Measurements from ENCODE around the gene RAPGEF3.

Gene RAPGEF3

DNA sequence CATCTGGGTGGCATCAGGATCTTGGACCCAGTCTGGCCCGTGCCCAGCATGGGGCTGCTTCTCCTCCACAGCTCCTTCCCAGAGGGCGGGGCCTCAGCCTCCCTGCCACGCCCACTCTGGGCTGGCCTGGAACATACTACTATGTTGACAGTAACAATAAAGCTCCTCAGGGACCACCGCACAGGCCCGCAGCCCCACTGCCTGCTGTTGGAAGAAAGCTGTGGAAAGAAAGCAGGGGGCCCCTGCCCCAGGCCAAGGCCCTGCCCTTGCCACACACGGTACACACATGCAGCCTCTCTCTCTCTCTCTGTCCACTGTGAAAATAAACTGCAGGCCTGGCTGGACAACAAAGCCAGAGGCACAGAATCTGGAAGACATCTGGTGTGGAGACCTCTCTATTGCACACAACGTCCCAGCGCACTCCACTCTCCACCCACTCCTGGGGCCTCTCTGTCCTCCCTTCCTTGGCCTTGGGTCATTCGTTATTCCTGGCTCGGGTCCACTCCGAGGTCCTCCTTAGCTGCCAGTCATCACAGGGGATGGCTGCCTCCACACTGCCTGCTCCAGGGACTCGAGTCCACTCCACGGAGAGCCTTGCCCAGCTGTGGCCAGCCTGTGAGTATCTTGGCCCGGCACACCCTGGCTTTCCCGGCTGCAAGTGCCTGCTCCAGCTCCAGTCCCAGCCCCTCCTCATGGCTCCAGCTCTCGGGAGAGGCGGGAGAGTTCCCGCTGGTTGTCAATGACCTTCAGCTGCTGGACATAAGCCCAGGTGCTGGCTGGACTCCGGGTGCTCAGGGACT lies 21.6 kb downstream of the RAPGEF3 start:
- Mint-ChIP-seq H3K36me3 (ENCODE audit: insufficient read depth) (peaks cover 3% of the 10 kb centered on the region), H3K4me3 (no peak overlapping the region), H3K27ac (ENCODE audit: low read depth) (no peak overlapping the region), H3K27me3 (no peaks in the 10 kb centered on the region), H3K9me3 (no peaks in the 10 kb centered on the region), H3K4me1 (peaks cover 30% of the 10 kb centered on the region)
- no peak for ATAC-seq (replicated peaks; ENCODE audit: extremely low read depth, poor library complexity, severe bottlenecking)
- no peak for DNase-seq (ENCODE audit: low spot score in 2 of 2)

- Mint-ChIP-seq H3K4me1 (peaks cover 26% of the 10 kb centered on the region), H3K27me3 (no peaks in the 10 kb centered on the region), H3K27ac (ENCODE audit: low read depth) (no peak overlapping the region), H3K9me3 (no peaks in the 10 kb centered on the region), H3K36me3 (ENCODE audit: insufficient read depth) (peaks cover under 1% of the 10 kb centered on the region), H3K4me3 (no peak overlapping the region)
- DNase-seq (ENCODE audit: low spot score in 2 of 2) (no peak), ATAC-seq (replicated peaks; ENCODE audit: extremely low read depth, poor library complexity, severe bottlenecking) (no peak)
Measured at GRCh38 chr12:47736216-47736615, 22.5 kb downstream of the RAPGEF3 start.

GRCh38 chr12:47735649-47736048 lies 23.0 kb downstream of the RAPGEF3 start:
- ATAC-seq (replicated peaks; ENCODE audit: extremely low read depth, poor library complexity, severe bottlenecking) (no peak), DNase-seq (ENCODE audit: low spot score in 2 of 2) (no peak)
- Mint-ChIP-seq H3K4me1 (peaks cover 20% of the 10 kb centered on the region), H3K27ac (ENCODE audit: low read depth) (no peak overlapping the region), H3K4me3 (no peak overlapping the region), H3K36me3 (ENCODE audit: insufficient read depth) (no peaks in the 10 kb centered on the region), H3K27me3 (no peaks in the 10 kb centered on the region), H3K9me3 (no peaks in the 10 kb centered on the region)

- no peak overlapping the region for H3K4me3 Mint-ChIP-seq
- no peaks in the 10 kb centered on the region for H3K36me3 Mint-ChIP-seq (ENCODE audit: insufficient read depth)
- ATAC-seq (replicated peaks; ENCODE audit: extremely low read depth, poor library complexity, severe bottlenecking) (no peak), DNase-seq (ENCODE audit: low spot score in 2 of 2) (no peak)
- no peaks in the 10 kb centered on the region for H3K27me3 Mint-ChIP-seq
- H3K27ac Mint-ChIP-seq (ENCODE audit: low read depth): no peak overlapping the region
- peaks cover 13% of the 10 kb centered on the region for H3K4me1 Mint-ChIP-seq
- H3K9me3 Mint-ChIP-seq: no peaks in the 10 kb centered on the region
Measured at GRCh38 chr12:47734725-47735480, 23.8 kb downstream of the RAPGEF3 start.

DNA sequence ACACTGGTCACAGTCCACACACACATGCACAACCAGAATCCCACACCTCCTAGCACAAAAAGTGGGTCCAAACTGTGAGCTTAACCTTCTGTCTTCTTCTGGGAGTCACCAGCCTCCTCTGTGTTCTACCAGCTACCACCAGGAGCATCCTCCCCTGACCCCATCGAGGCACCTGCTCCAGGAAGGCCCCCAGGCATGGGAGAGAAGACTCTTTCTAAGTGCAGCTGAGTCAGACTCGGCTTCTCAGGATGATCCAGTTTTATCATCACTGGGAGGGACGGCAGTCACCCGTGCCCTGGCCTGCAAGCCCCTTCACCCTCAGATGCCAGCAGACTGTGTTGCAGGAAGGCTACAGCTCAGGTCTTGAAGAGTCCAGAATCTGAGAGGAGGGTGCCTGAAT lies 25.5 kb downstream of the RAPGEF3 start:
- Mint-ChIP-seq H3K27ac (ENCODE audit: low read depth) (no peak overlapping the region), H3K4me3 (no peak overlapping the region), H3K36me3 (ENCODE audit: insufficient read depth) (no peaks in the 10 kb centered on the region), H3K4me1 (peaks cover 6% of the 10 kb centered on the region), H3K9me3 (no peaks in the 10 kb centered on the region), H3K27me3 (no peaks in the 10 kb centered on the region)
- no peak for ATAC-seq (replicated peaks; ENCODE audit: extremely low read depth, poor library complexity, severe bottlenecking)
- no peak for DNase-seq (ENCODE audit: low spot score in 2 of 2)

DNA sequence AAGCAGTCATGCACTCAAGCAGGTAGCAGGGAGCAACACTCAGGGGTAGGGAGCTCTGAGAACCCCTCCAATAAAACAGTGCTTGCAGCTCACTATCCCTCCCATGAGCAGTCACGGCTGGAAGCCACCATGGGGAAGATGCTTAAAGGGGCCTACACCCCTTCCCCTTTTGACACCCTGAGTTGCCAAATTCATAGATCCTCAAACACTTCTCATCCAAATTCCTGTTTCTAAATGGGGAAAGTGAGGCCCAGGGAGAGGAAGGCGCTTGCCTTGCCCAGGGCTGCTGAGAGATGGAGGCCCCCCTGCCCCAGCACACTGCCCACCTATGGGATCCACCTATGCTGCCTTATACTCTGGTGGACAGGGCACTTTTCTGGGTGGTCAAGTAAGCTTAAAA lies 26.2 kb downstream of the RAPGEF3 start:
- Mint-ChIP-seq H3K27ac (ENCODE audit: low read depth) (no peak overlapping the region), H3K4me1 (peaks cover 6% of the 10 kb centered on the region), H3K27me3 (no peaks in the 10 kb centered on the region), H3K9me3 (no peaks in the 10 kb centered on the region), H3K36me3 (ENCODE audit: insufficient read depth) (no peaks in the 10 kb centered on the region), H3K4me3 (no peak overlapping the region)
- DNase-seq (ENCODE audit: low spot score in 2 of 2): no peak
- no peak for ATAC-seq (replicated peaks; ENCODE audit: extremely low read depth, poor library complexity, severe bottlenecking)

DNA sequence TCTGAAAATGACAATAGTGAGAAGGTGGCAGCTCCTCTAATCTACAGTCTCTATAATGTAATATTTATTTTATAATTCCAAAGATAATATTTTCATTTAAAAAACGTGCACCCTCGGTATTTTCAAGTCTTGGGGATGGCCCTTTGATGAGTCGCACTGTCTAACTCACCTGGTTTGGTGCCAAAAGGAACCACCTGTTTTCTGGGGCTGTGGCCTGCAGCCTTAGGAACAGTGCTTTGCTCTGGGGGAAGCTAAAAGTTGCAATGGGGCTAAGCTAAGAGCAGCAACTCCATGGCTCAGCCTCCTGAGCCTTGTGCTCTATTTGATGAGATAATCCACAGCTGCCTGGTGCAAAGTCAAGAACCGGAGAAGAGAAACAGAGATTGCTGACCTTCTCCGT lies 27.0 kb downstream of the RAPGEF3 start:
- Mint-ChIP-seq H3K4me1 (no peaks in the 10 kb centered on the region), H3K36me3 (ENCODE audit: insufficient read depth) (no peaks in the 10 kb centered on the region), H3K9me3 (no peaks in the 10 kb centered on the region), H3K27ac (ENCODE audit: low read depth) (no peak overlapping the region), H3K27me3 (no peaks in the 10 kb centered on the region), H3K4me3 (no peak overlapping the region)
- DNase-seq (ENCODE audit: low spot score in 2 of 2): no peak
- no peak for ATAC-seq (replicated peaks; ENCODE audit: extremely low read depth, poor library complexity, severe bottlenecking)

- ATAC-seq (replicated peaks; ENCODE audit: extremely low read depth, poor library complexity, severe bottlenecking) (no peak), DNase-seq (ENCODE audit: low spot score in 2 of 2) (no peak)
- no peaks in the 10 kb centered on the region for H3K27me3 Mint-ChIP-seq
- H3K36me3 Mint-ChIP-seq (ENCODE audit: insufficient read depth): no peaks in the 10 kb centered on the region
- H3K4me1 Mint-ChIP-seq: no peaks in the 10 kb centered on the region
- no peaks in the 10 kb centered on the region for H3K9me3 Mint-ChIP-seq
- no peak overlapping the region for H3K27ac Mint-ChIP-seq (ENCODE audit: low read depth)
- no peak overlapping the region for H3K4me3 Mint-ChIP-seq
Measured at GRCh38 chr12:47730341-47730744, 28.3 kb downstream of the RAPGEF3 start.

DNA sequence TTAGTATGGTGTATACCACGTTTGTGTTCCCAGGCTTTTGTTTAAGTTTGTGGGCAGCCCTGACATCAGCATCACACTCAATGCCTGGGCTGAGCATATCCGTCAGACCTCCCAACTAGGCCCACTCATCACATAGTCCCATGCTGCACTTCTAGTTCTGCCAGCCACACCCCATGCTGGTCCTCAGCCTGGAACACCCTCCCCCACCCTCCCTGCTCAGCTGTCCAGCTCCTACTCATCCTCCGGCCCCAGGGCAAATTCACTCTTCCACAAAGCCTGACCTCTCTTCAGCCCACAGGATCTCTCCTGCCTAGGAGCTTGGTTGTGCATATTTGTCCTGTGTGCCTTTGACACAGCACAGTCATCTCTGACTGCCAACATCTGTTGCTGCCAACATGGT lies 29.4 kb downstream of the RAPGEF3 start:
- ATAC-seq (replicated peaks; ENCODE audit: extremely low read depth, poor library complexity, severe bottlenecking) (no peak), DNase-seq (ENCODE audit: low spot score in 2 of 2) (no peak)
- Mint-ChIP-seq H3K4me1 (no peaks in the 10 kb centered on the region), H3K27ac (ENCODE audit: low read depth) (no peak overlapping the region), H3K4me3 (no peak overlapping the region), H3K9me3 (no peaks in the 10 kb centered on the region), H3K36me3 (ENCODE audit: insufficient read depth) (peaks cover under 1% of the 10 kb centered on the region), H3K27me3 (no peaks in the 10 kb centered on the region)

DNA sequence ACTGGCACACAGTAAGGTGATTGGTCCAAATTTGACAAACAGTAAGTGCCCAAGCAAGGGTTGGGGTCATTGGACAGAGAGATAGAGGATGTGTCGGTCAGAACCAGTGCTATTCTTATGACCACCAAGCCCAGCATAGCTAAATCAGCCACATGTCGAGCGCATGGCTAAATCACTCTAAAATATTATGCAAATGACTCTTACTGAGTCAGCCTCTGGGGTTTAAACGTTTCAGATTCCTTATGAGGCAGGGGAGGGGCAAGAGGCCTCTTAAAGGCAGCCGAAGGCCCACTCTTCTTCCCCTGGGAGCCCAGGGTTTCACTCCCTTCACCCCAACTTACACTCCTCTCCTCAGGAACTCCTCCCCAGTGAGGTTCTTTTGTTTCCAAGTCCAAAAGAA lies 32.8 kb downstream of the RAPGEF3 start:
- H3K4me1 Mint-ChIP-seq: peaks cover 30% of the 10 kb centered on the region
- no peaks in the 10 kb centered on the region for H3K27me3 Mint-ChIP-seq
- H3K4me3 Mint-ChIP-seq: no peak overlapping the region
- DNase-seq (ENCODE audit: low spot score in 2 of 2) (no peak), ATAC-seq (replicated peaks; ENCODE audit: extremely low read depth, poor library complexity, severe bottlenecking) (no peak)
- no peaks in the 10 kb centered on the region for H3K9me3 Mint-ChIP-seq
- H3K27ac Mint-ChIP-seq (ENCODE audit: low read depth): no peak overlapping the region
- peaks cover 9% of the 10 kb centered on the region for H3K36me3 Mint-ChIP-seq (ENCODE audit: insufficient read depth)

- H3K4me1 Mint-ChIP-seq: peaks cover 33% of the 10 kb centered on the region
- H3K9me3 Mint-ChIP-seq: no peaks in the 10 kb centered on the region
- peaks cover 10% of the 10 kb centered on the region for H3K36me3 Mint-ChIP-seq (ENCODE audit: insufficient read depth)
- ATAC-seq (replicated peaks; ENCODE audit: extremely low read depth, poor library complexity, severe bottlenecking): no peak
- no peaks in the 10 kb centered on the region for H3K27me3 Mint-ChIP-seq
- no peak within 1 kb of the TSS for H3K27ac Mint-ChIP-seq (ENCODE audit: low read depth)
- no peak for DNase-seq (ENCODE audit: low spot score in 2 of 2)
- H3K4me3 Mint-ChIP-seq: no peak within 1 kb of the TSS
Measured at GRCh38 chr12:47725091-47725772, 33.4 kb downstream of the RAPGEF3 start, which contains the start of gene ENDOU. TSS of gene ENDOU (minus strand) at chr12:47725490. CDS start at chr12:47725413, 77 bp downstream.

DNA sequence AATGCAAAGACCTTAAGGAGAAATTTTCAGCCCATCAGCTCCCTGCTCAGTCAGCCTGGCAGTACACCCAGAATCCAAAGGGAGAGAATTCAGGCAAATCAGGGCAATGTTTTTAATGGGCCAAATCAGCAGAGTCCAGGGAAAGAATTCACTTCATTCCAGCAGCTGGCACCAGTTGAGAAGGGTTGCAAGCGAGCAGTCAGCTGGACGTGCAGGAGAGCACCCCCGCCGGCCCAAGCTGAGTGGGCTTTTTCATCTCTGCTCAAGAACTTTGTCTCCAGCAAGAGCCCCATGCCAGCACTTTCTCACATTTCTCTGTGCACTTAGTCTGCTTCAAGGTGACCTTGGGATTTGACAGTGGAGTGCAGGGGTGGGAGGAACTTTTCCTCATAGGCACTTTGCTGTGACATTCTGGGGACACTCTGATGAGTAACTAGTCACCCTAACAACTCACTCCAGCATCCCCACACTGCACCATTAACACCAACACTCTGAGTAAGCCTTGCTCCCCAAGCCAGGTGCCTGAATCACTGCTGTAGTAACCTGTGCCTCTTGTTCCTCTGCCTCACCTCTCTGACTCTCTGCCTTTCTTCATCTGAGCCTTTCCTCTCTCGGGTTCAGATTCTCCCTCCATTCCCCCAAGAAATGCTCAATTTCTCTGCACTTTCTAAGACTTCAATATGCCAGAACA lies 35.6 kb downstream of the RAPGEF3 start:
- ATAC-seq (replicated peaks; ENCODE audit: extremely low read depth, poor library complexity, severe bottlenecking): no peak
- Mint-ChIP-seq H3K4me1 (peaks cover 34% of the 10 kb centered on the region), H3K9me3 (no peaks in the 10 kb centered on the region)

More for the DNA sequence above, 35.6 kb downstream of the RAPGEF3 start:
- no peak for DNase-seq (ENCODE audit: low spot score in 2 of 2)
- H3K36me3 Mint-ChIP-seq (ENCODE audit: insufficient read depth): peaks cover 14% of the 10 kb centered on the region
- H3K4me3 Mint-ChIP-seq: peak overlapping the region; percentile 20
- no peaks in the 10 kb centered on the region for H3K27me3 Mint-ChIP-seq
- no peak overlapping the region for H3K27ac Mint-ChIP-seq (ENCODE audit: low read depth)

Data from central memory CD8-positive, alpha-beta T cell (primary cell).